Cardiac fibroblast (primary cell): ENCODE data around the gene PTPRE.

ENCODE experiments used
- DNase-seq, 2 donors: peaks; one replicate each; pipeline versions ENCODE4 v3.0.0 to v3.0.0-alpha.2; 2010; ENCODE audit warnings: low read depth in 2 of 2
- H3K4me3 ChIP-seq, 2 donors: replicated peaks in 1 of 2; 1 replicate in 1 of 2; 2 replicates in 1 of 2; pipeline ENCODE4 v1.5.1; 2011; ENCODE audit warnings: low read depth in 2 of 2, low read length in 2 of 2, mild to moderate bottlenecking in 2 of 2, moderate library complexity in 1 of 2
- TF ChIP-seq, protein P1 (sequence below): IDR thresholded peaks from one replicate; pipeline ENCODE4 v1.5.1; 2011; ENCODE audit warnings: low read depth, mild to moderate bottlenecking, low read length, inconsistent platforms

Gene PTPRE

DNA sequence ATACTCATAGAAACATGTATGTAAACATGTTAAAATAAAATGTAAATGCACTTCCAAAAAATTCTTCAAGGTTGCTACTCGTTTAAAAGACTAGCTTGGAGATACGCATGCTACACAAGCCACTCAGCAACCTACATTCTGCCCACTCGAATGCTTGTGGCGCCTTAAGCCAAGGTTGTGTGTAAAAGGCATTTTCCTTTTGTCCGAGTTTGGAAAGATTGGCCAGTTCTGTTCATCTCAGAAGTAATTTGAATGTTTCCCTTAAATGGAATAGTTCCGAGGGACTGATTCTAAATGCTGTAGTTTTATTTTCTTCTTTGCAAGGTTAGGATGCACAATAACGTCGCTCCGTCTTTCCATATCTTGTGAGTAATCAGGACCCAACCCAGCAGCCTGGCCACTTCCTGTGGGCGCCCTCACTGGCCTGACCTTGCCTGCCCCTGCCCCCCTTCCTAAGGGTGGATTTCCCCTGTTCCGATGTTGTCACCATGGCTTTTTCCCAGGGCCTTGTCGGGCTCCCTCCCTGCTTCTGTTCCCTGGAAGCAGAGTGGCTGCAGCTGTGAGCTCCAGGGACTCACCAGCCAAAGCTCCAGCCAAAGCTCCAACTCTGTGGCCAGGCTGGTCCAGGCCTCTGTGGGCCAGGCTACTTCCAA is 70.6 kb downstream of the PTPRE start:
- TF ChIP-seq, protein P1, sequence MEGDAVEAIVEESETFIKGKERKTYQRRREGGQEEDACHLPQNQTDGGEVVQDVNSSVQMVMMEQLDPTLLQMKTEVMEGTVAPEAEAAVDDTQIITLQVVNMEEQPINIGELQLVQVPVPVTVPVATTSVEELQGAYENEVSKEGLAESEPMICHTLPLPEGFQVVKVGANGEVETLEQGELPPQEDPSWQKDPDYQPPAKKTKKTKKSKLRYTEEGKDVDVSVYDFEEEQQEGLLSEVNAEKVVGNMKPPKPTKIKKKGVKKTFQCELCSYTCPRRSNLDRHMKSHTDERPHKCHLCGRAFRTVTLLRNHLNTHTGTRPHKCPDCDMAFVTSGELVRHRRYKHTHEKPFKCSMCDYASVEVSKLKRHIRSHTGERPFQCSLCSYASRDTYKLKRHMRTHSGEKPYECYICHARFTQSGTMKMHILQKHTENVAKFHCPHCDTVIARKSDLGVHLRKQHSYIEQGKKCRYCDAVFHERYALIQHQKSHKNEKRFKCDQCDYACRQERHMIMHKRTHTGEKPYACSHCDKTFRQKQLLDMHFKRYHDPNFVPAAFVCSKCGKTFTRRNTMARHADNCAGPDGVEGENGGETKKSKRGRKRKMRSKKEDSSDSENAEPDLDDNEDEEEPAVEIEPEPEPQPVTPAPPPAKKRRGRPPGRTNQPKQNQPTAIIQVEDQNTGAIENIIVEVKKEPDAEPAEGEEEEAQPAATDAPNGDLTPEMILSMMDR = no peak
- DNase-seq = peak; percentile 78 to 83
- peak overlapping the region in 1 of 2 donors; percentile 15 for H3K4me3 ChIP-seq

DNA sequence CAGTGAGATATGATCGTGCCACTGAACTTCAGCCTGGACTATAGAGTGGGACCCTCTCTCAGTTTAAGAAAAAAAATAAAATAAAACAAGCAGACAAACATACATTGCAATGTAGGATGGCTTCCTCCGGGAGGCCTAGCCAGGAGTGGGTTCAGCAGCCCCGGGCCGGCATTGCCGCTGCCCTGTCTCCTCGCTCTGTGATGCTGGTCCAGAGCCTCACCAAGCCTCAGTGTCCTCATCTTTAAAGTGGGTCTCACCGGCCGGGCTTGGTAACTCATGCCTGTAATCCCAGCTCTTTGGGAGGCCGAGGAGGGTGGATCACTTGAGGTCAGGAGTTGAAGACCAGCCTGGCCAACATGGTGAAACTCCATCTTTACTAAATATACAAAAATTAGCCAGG is 71.6 kb downstream of the PTPRE start:
- DNase-seq = no peak
- TF ChIP-seq, protein P1 = no peak
- no peak overlapping the region for H3K4me3 ChIP-seq

DNA sequence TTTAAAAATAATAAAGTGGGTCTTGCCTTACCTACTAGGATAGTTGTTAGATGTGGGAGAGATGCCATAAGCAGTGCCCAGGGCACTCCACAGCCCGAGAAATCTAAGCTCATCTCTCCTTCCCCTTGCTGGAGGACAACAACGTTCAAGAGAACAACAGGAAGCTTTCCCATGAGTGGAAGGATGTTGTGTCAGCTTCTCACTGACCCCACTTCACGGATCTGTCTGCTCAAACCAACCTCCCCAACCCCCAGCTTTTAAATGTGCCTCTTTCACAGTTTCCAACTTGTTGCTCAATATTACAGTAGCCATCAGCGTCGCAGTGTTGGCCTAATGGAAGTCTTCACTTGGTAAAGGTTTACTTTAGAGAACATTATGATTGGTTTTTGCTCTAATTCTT is 72.1 kb downstream of the PTPRE start:
- no peak overlapping the region for H3K4me3 ChIP-seq
- TF ChIP-seq, protein P1 = no peak
- peak in 1 of 2 donors; percentile 26 for DNase-seq

DNA sequence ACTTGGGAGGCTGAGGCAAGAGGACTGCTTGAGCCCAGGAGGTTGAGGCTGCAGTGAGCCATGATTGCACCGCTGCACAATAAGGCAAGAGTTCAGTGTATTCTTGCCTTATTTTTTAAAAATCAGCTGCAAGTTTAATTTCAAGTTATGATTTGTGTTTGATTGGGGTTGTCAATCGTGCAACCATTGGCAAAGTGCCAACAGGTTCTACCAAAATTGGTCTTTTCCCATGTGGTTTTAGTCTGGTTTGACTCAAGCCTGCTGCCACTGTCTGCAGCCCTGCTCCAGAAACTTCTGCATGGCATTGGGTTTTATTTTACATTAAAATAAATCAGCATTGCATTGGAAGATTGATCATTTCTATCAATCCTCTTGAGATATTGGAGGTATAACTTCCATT is 72.7 kb downstream of the PTPRE start:
- TF ChIP-seq, protein P1 = no peak
- DNase-seq = no peak
- H3K4me3 ChIP-seq = no peak overlapping the region

DNA sequence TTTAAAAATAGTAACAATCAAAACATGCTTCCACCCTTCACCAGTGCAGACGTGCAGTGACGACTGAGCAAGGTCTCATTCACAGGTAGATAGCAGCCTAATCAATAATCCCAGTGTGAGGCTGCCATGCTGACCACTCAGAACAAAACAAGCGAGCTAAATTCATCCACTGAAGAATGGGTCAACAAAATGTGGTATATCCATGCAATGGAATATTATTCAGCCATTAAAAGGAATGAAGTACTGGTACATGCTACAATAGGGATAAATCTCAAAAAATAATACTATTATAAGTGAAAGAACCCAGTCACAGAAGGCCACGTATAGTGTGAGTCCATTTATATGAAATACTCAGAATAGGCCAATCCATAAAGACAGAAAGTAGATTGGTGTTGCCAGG is 74.0 kb downstream of the PTPRE start:
- H3K4me3 ChIP-seq = no peak overlapping the region
- TF ChIP-seq, protein P1 = no peak
- no peak for DNase-seq

DNA sequence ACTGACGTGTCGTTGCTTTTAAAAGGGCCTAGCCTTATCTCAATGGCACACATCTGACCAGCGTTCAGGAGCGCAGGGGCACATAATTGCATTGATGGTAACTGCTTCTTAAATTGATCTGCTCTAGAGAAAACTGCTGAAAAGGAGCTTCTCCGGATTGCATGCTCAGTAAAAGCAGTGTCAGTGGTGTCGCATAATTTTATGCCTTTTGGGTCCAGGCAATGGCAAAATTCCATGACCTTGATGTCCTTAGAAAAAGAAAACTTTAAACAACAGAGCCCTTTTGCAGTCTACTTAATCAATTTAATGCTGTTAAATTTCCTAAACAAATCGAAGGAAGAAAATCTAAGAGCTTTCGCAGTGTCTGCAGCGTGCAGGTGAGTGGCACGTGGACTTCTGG is 75.7 kb downstream of the PTPRE start:
- TF ChIP-seq, protein P1 = no peak
- DNase-seq = no peak
- no peak overlapping the region for H3K4me3 ChIP-seq

DNA sequence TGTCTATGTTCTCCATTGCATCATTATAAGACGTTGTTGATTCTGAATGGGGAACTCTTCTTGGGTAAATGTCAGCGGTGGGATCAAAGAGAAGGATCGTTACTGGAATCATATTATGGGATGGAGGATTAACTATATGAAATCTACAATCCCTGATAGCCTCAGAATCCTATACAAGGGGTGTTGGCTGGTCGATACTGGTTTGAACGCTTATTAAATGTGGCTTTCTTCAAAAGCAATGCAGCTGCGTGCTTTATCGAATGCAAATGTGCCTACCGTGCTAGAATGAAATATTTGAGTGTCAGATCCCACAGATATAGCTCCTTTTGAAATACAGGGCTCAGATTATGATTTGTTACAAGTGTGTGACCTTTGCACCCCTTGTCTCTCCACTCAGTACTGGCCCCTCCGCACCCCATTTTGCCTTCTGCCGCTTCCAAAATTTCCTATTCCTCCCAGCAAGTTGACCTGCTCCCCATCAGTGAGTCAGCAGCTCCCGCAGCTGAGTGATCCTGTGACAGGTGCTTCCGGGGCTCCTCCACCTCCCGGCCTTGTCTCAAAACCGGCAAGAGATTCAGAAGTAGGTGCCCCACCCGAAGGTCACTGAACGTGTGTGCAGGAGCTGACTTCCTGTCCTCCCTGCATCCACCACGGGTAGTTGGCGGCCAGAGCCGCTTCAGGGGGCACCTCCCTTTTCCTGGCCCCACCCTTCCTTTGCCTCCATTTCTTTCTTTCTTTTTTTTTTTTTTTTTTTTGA is 76.6 kb downstream of the PTPRE start:
- H3K4me3 ChIP-seq = no peak overlapping the region
- DNase-seq = no peak
- TF ChIP-seq, protein P1 = no peak
